HCT116 (cell line): ENCODE data around the gene PIP5KL1. TPM values are rescaled to one million over a fixed set of nuclear protein-coding genes. Genes with fewer than 3 reads are reported as not detected.

Experiments used
- total RNA-seq: library from RNA; stranded (reverse); gene quantifications from one replicate; pipeline ENCODE4 v1.2.1, GENCODE V29; 2021; ENCODE audit not compliant: unreplicated experiment

PIP5KL1 gene
- total RNA-seq, 1 experiment from 2014 or later, result 37.6 TPM

Other genes starting within 250 kb of the PIP5KL1 start
- 0.22 TPM for gene CFAP157, start 223.8 kb downstream of the PIP5KL1 start, total RNA-seq
- 21.8 TPM for gene PTRH1, start 215.1 kb downstream of the PIP5KL1 start, total RNA-seq
- not detected for gene TTC16, start 214.7 kb downstream of the PIP5KL1 start, total RNA-seq
- gene TOR2A, start 195.5 kb downstream of the PIP5KL1 start, total RNA-seq, result 12.0 TPM
- 1.3 TPM for gene SH2D3C, start 152.1 kb downstream of the PIP5KL1 start, total RNA-seq
- 102 TPM for gene CDK9, start 144.7 kb downstream of the PIP5KL1 start, total RNA-seq
- gene FPGS, start 127.9 kb downstream of the PIP5KL1 start, total RNA-seq, result 70.6 TPM
- gene ENG, start 76.1 kb downstream of the PIP5KL1 start, total RNA-seq, result 0.76 TPM
- 61.1 TPM for gene AK1, start 53.1 kb downstream of the PIP5KL1 start, total RNA-seq
- 24.5 TPM for gene ST6GALNAC6, start 31.2 kb downstream of the PIP5KL1 start, total RNA-seq
- 49.4 TPM for gene ST6GALNAC4, start 13.7 kb downstream of the PIP5KL1 start, total RNA-seq
- gene DPM2, start 7.1 kb upstream of the PIP5KL1 start, total RNA-seq, result 54.6 TPM
- 44.2 TPM for gene EEIG1, start 50.2 kb upstream of the PIP5KL1 start, total RNA-seq
- gene NAIF1, start 136.5 kb upstream of the PIP5KL1 start, total RNA-seq, result 11.0 TPM
- 15.3 TPM for gene SLC25A25, start 137.5 kb upstream of the PIP5KL1 start, total RNA-seq
- 148 TPM for gene PTGES2, start 197.0 kb upstream of the PIP5KL1 start, total RNA-seq
- gene LCN2, start 218.7 kb upstream of the PIP5KL1 start, total RNA-seq, result 9.2 TPM
- gene BBLN, start 229.5 kb upstream of the PIP5KL1 start, total RNA-seq, result 119 TPM